Measurements from ENCODE around the gene NFE2L2. TPM values are rescaled to one million over a fixed set of nuclear protein-coding genes. Genes with fewer than 3 reads are reported as not detected.

The NFE2L2 gene
- total and polyA plus RNA-seq, 2 donors = 46.6 to 91.7 TPM

- H3K4me1 ChIP-seq (ENCODE audit: control insufficient read depth in 2 of 2, insufficient read depth in 2 of 2, low read length in 2 of 2) = peaks cover 2 to 11% of the 10 kb centered on the region in 2 donors
- H3K9me3 ChIP-seq (ENCODE audit: control insufficient read depth in 2 of 2, insufficient read depth in 1 of 2, low read length in 1 of 2) = no peaks in the 10 kb centered on the region
- no peaks in the 10 kb centered on the region for H3K27me3 ChIP-seq (ENCODE audit: control insufficient read depth in 2 of 2, insufficient read depth in 1 of 2, low read length in 1 of 2)
- 96% methylated on average over 4 of the region's 4 CpGs for WGBS
- H3K4me3 ChIP-seq (ENCODE audit: low read length in 2 of 2) = no peak overlapping the region
- DNase-seq (ENCODE audit: low read depth in 6 of 9, low spot score in 9 of 9) = no peak
- H3K27ac ChIP-seq (ENCODE audit: low read depth in 1 of 2, low read length in 1 of 2) = no peak overlapping the region
- H3K36me3 ChIP-seq (ENCODE audit: control insufficient read depth in 2 of 2, insufficient read depth in 2 of 2, low read length in 1 of 2) = no peaks in the 10 kb centered on the region
Observed at GRCh38 chr2:177283906-177284305, 19.4 kb upstream of the NFE2L2 start.

GRCh38 chr2:177282787-177283572, 18.5 kb upstream of the NFE2L2 start:
- 97% methylated on average over 5 of the region's 5 CpGs for WGBS
- H3K27ac ChIP-seq (ENCODE audit: low read depth in 1 of 2, low read length in 1 of 2) = no peak overlapping the region
- DNase-seq (ENCODE audit: low read depth in 6 of 9, low spot score in 9 of 9) = no peak

GRCh38 chr2:177282181-177282641, 17.7 kb upstream of the NFE2L2 start:
- no peaks in the 10 kb centered on the region for H3K27me3 ChIP-seq (ENCODE audit: control insufficient read depth in 2 of 2, insufficient read depth in 1 of 2, low read length in 1 of 2)
- H3K36me3 ChIP-seq (ENCODE audit: control insufficient read depth in 2 of 2, insufficient read depth in 2 of 2, low read length in 1 of 2) = no peaks in the 10 kb centered on the region
- no peak overlapping the region for H3K27ac ChIP-seq (ENCODE audit: low read depth in 1 of 2, low read length in 1 of 2)
- peaks cover 2 to 11% of the 10 kb centered on the region in 2 donors for H3K4me1 ChIP-seq (ENCODE audit: control insufficient read depth in 2 of 2, insufficient read depth in 2 of 2, low read length in 2 of 2)
- no peaks in the 10 kb centered on the region for H3K9me3 ChIP-seq (ENCODE audit: control insufficient read depth in 2 of 2, insufficient read depth in 1 of 2, low read length in 1 of 2)
- 47% methylated on average over 3 of the region's 3 CpGs for WGBS
- no peak overlapping the region for H3K4me3 ChIP-seq (ENCODE audit: low read length in 2 of 2)
- DNase-seq (ENCODE audit: low read depth in 6 of 9, low spot score in 9 of 9) = no peak

More at GRCh38 chr2:177282787-177283572, 18.5 kb upstream of the NFE2L2 start:
- no peaks in the 10 kb centered on the region for H3K27me3 ChIP-seq (ENCODE audit: control insufficient read depth in 2 of 2, insufficient read depth in 1 of 2, low read length in 1 of 2)
- peaks cover 2 to 11% of the 10 kb centered on the region in 2 donors for H3K4me1 ChIP-seq (ENCODE audit: control insufficient read depth in 2 of 2, insufficient read depth in 2 of 2, low read length in 2 of 2)
- H3K9me3 ChIP-seq (ENCODE audit: control insufficient read depth in 2 of 2, insufficient read depth in 1 of 2, low read length in 1 of 2) = no peaks in the 10 kb centered on the region
- no peak overlapping the region for H3K4me3 ChIP-seq (ENCODE audit: low read length in 2 of 2)
- no peaks in the 10 kb centered on the region for H3K36me3 ChIP-seq (ENCODE audit: control insufficient read depth in 2 of 2, insufficient read depth in 2 of 2, low read length in 1 of 2)

- Histone ChIP-seq H3K27ac (ENCODE audit: low read depth in 1 of 2, low read length in 1 of 2) (no peak overlapping the region), H3K9me3 (ENCODE audit: control insufficient read depth in 2 of 2, insufficient read depth in 1 of 2, low read length in 1 of 2) (no peaks in the 10 kb centered on the region), H3K27me3 (ENCODE audit: control insufficient read depth in 2 of 2, insufficient read depth in 1 of 2, low read length in 1 of 2) (no peaks in the 10 kb centered on the region), H3K4me3 (ENCODE audit: low read length in 2 of 2) (no peak overlapping the region), H3K36me3 (ENCODE audit: control insufficient read depth in 2 of 2, insufficient read depth in 2 of 2, low read length in 1 of 2) (no peaks in the 10 kb centered on the region), H3K4me1 (ENCODE audit: control insufficient read depth in 2 of 2, insufficient read depth in 2 of 2, low read length in 2 of 2) (peaks cover 2 to 11% of the 10 kb centered on the region in 2 donors)
- 64% methylated on average over 6 of the region's 6 CpGs for WGBS
- DNase-seq (ENCODE audit: low read depth in 6 of 9, low spot score in 9 of 9) = no peak
Observed at GRCh38 chr2:177281400-177282180, 17.1 kb upstream of the NFE2L2 start.

- H3K4me1 ChIP-seq (ENCODE audit: control insufficient read depth in 2 of 2, insufficient read depth in 2 of 2, low read length in 2 of 2) = peaks cover 2 to 11% of the 10 kb centered on the region in 2 donors
- H3K9me3 ChIP-seq (ENCODE audit: control insufficient read depth in 2 of 2, insufficient read depth in 1 of 2, low read length in 1 of 2) = no peaks in the 10 kb centered on the region
- WGBS = 98% methylated on average over 2 of the region's 2 CpGs
- no peak for DNase-seq (ENCODE audit: low read depth in 6 of 9, low spot score in 9 of 9)
- no peak overlapping the region for H3K27ac ChIP-seq (ENCODE audit: low read depth in 1 of 2, low read length in 1 of 2)
- no peaks in the 10 kb centered on the region for H3K27me3 ChIP-seq (ENCODE audit: control insufficient read depth in 2 of 2, insufficient read depth in 1 of 2, low read length in 1 of 2)
- no peak overlapping the region for H3K4me3 ChIP-seq (ENCODE audit: low read length in 2 of 2)
- no peaks in the 10 kb centered on the region for H3K36me3 ChIP-seq (ENCODE audit: control insufficient read depth in 2 of 2, insufficient read depth in 2 of 2, low read length in 1 of 2)
Observed at GRCh38 chr2:177279847-177280246, 15.3 kb upstream of the NFE2L2 start.

DNA sequence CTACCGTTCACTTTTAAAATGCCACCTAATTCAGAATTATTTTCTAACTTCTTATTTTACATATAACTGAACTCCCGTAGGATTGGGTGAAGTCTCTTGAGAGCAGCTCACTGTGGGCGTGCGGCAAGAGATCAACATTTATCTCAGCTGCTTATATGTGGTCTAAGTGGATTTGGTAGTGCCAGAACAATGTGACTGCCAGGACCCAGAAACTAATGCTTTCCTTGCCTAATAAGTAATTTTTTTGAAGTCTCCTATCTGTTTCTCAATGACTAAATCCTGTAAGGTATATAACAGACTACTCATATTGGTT, 11.2 kb upstream of the NFE2L2 start:
- H3K9me3 ChIP-seq (ENCODE audit: control insufficient read depth in 2 of 2, insufficient read depth in 1 of 2, low read length in 1 of 2) = no peaks in the 10 kb centered on the region
- no peak for DNase-seq (ENCODE audit: low read depth in 6 of 9, low spot score in 9 of 9)
- H3K4me1 ChIP-seq (ENCODE audit: control insufficient read depth in 2 of 2, insufficient read depth in 2 of 2, low read length in 2 of 2) = no peaks in the 10 kb centered on the region
- no peaks in the 10 kb centered on the region for H3K36me3 ChIP-seq (ENCODE audit: control insufficient read depth in 2 of 2, insufficient read depth in 2 of 2, low read length in 1 of 2)
- H3K27ac ChIP-seq (ENCODE audit: low read depth in 1 of 2, low read length in 1 of 2) = no peak overlapping the region
- no peaks in the 10 kb centered on the region for H3K27me3 ChIP-seq (ENCODE audit: control insufficient read depth in 2 of 2, insufficient read depth in 1 of 2, low read length in 1 of 2)
- no peak overlapping the region for H3K4me3 ChIP-seq (ENCODE audit: low read length in 2 of 2)
- 95% methylated on average over 4 of the region's 4 CpGs for WGBS

- Histone ChIP-seq H3K4me1 (ENCODE audit: control insufficient read depth in 2 of 2, insufficient read depth in 2 of 2, low read length in 2 of 2) (no peaks in the 10 kb centered on the region), H3K4me3 (ENCODE audit: low read length in 2 of 2) (no peak overlapping the region), H3K27ac (ENCODE audit: low read depth in 1 of 2, low read length in 1 of 2) (no peak overlapping the region), H3K27me3 (ENCODE audit: control insufficient read depth in 2 of 2, insufficient read depth in 1 of 2, low read length in 1 of 2) (no peaks in the 10 kb centered on the region), H3K36me3 (ENCODE audit: control insufficient read depth in 2 of 2, insufficient read depth in 2 of 2, low read length in 1 of 2) (no peaks in the 10 kb centered on the region), H3K9me3 (ENCODE audit: control insufficient read depth in 2 of 2, insufficient read depth in 1 of 2, low read length in 1 of 2) (no peaks in the 10 kb centered on the region)
- DNase-seq (ENCODE audit: low read depth in 6 of 9, low spot score in 9 of 9) = no peak
- WGBS = 93% methylated on average over 5 of the region's 5 CpGs
Observed at GRCh38 chr2:177275040-177275742, 10.7 kb upstream of the NFE2L2 start.

DNA sequence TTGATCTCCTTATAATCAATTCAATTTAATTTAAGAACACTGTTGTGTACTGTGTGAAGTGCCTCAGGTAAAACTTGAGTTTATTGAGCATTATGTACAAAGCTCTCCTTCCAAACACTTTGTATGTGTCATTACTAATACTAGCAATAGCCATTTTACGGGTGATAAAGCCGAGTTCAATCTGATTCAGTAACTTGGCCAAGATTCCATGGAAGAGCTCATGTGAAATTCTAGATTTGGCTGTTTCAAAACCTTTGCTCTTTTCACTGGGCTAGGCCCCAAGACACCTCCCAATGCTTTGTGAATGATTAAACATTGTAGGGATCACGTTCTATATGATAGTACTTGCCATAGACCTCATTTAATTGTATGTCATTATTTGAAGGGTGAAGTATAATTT, 8.9 kb upstream of the NFE2L2 start:
- Histone ChIP-seq H3K9me3 (ENCODE audit: control insufficient read depth in 2 of 2, insufficient read depth in 1 of 2, low read length in 1 of 2) (no peaks in the 10 kb centered on the region), H3K36me3 (ENCODE audit: control insufficient read depth in 2 of 2, insufficient read depth in 2 of 2, low read length in 1 of 2) (no peaks in the 10 kb centered on the region), H3K27ac (ENCODE audit: low read depth in 1 of 2, low read length in 1 of 2) (no peak overlapping the region), H3K4me3 (ENCODE audit: low read length in 2 of 2) (no peak overlapping the region), H3K27me3 (ENCODE audit: control insufficient read depth in 2 of 2, insufficient read depth in 1 of 2, low read length in 1 of 2) (no peaks in the 10 kb centered on the region), H3K4me1 (ENCODE audit: control insufficient read depth in 2 of 2, insufficient read depth in 2 of 2, low read length in 2 of 2) (no peaks in the 10 kb centered on the region)
- WGBS = 94% methylated on average over 3 of the region's 3 CpGs
- DNase-seq (ENCODE audit: low read depth in 6 of 9, low spot score in 9 of 9) = no peak

- no peak overlapping the region for H3K27ac ChIP-seq (ENCODE audit: low read depth in 1 of 2, low read length in 1 of 2)
- no peaks in the 10 kb centered on the region for H3K4me1 ChIP-seq (ENCODE audit: control insufficient read depth in 2 of 2, insufficient read depth in 2 of 2, low read length in 2 of 2)
- no peak for DNase-seq (ENCODE audit: low read depth in 6 of 9, low spot score in 9 of 9)
- H3K27me3 ChIP-seq (ENCODE audit: control insufficient read depth in 2 of 2, insufficient read depth in 1 of 2, low read length in 1 of 2) = no peaks in the 10 kb centered on the region
- no peak overlapping the region for H3K4me3 ChIP-seq (ENCODE audit: low read length in 2 of 2)
- WGBS = 79% methylated on average over 2 of the region's 2 CpGs
- H3K9me3 ChIP-seq (ENCODE audit: control insufficient read depth in 2 of 2, insufficient read depth in 1 of 2, low read length in 1 of 2) = no peaks in the 10 kb centered on the region
- no peaks in the 10 kb centered on the region for H3K36me3 ChIP-seq (ENCODE audit: control insufficient read depth in 2 of 2, insufficient read depth in 2 of 2, low read length in 1 of 2)
Observed at GRCh38 chr2:177272765-177273164, 8.2 kb upstream of the NFE2L2 start.
